ENCODE data around the gene RNF220.

DNA sequence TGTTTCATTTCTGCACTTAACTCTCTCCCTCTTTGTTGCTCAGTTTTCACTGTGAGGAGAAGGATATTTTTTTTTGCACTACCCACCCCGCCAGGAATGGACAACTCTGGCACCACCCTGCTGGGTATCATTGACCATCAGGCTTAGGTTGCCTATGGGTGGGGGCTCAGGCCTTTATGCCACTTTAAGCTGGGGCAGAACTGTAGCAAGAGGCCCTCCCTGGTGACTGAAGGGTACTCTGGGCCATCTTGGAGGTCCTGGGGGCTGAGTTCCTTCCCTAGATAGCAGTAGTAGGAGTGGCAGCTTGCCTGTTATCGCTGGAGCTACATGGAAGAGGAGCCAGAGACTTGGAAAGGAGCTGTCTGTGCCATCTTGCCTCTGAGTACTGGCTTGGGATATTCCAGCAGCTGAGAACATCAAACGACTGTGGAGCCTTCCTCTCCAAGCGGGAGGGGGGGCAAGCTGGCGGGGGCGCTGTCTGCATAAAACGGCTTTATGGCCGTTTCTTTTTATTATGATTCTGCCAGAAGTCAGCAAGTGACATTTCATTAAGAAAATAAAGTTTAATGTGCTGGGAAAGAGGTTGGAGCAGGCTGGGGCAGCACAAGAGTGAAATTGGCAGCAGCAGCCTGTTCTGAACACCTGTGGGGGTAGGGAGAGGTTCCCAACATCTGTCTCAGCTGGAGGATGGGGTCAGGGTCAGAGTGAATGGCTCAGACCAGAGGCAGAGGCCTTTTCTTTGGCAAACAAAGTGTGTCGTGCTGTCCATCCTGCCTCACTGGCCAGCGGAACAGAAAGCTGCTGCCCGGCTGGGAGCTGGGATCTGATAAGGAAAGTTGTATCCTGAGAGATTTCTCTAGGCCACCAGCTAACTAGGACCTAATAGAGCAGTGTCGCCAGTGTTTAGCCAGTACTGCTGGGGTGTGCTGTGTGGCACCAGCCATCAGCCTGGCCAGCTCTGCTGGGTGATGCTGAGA, 236.4 kb downstream of the RNF220 start:
- no peak for TF ChIP-seq RERE (CRISPR knock-in tag; IDR thresholded peaks at IDR 0.05; ENCODE audit: low read depth)
- no peak for TF ChIP-seq CTCF (CRISPR knock-in tag; IDR thresholded peaks at IDR 0.05)
- TF ChIP-seq, protein P1, sequence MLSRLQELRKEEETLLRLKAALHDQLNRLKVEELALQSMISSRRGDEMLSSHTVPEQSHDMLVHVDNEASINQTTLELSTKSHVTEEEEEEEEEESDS (CRISPR knock-in tag; IDR thresholded peaks at IDR 0.05; ENCODE audit: borderline replicate concordance) = no peak
- TF ChIP-seq HDAC1 (CRISPR knock-in tag; IDR thresholded peaks at IDR 0.05) = no peak
